ENCODE results near the gene CARS1. TPM values are rescaled to one million over a fixed set of nuclear protein-coding genes. Genes with fewer than 3 reads are reported as not detected.
A peak's percentile ranks its signal among the peaks of the same experiment; 100 is the strongest.

Gene CARS1
- polyA plus RNA-seq, 3 donors: 30.9 to 46.8 (median 35.7) TPM

DNA sequence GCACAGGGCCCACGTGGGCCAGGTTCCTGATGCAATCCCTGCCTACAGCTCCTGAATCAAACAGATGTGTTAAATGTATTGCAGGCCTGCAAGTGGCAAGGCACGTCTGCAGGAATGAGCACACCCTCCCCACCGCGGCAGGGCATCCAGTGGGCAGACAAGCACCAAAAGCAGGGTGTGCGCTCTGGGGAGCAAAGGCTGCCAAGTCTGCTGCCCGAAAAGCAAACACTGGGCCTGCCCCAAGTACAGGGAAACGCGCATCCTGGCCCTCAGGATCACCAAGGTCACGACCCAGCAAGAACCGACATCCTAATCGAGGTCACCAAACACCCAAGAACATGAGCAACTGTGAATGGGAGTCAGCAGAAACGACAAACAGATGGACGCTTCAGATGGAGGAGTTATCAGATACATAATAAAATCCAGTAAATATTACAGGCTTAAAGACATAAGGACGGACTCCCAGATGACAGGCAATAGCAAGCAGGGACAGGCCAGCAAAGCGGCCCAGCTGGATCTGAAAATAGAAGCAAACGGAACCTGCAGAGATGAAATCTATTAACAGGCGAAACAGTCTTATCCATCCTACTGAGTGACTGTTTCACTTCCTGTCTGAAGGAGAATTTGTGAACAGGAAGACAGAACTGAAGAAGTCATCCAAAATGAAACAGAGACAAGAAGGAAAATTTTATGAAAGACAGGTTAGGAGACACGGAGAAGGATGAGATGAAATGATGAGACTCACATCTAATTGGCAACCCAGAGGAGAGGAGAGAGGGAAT lies 26.7 kb downstream of the CARS1 start:
- Histone ChIP-seq H3K9me3 (replicated peaks in 1 of 2; ENCODE audit: control insufficient read depth in 1 of 2, insufficient read depth in 1 of 2, low read length in 2 of 2) (no peaks in the 10 kb centered on the region), H3K4me3 (replicated peaks in 1 of 3; ENCODE audit: low read depth in 2 of 3, low read length in 3 of 3) (peak overlapping the region in 1 of 3 experiments; percentile 27), H3K36me3 (replicated peaks in 1 of 2; ENCODE audit: control insufficient read depth in 1 of 2, insufficient read depth in 2 of 2, low read length in 2 of 2) (peaks cover 48 to 72% of the 10 kb centered on the region in 2 donors), H3K9ac (ENCODE audit: insufficient read depth, low read length, poor library complexity, severe bottlenecking) (no peak overlapping the region), H4K20me1 (ENCODE audit: insufficient read depth, low read length) (peaks cover 15% of the 10 kb centered on the region), H3K79me2 (ENCODE audit: insufficient read depth, low read length) (peaks cover 16% of the 10 kb centered on the region), H2AFZ (ENCODE audit: insufficient read depth, low read depth, low read length, poor library complexity, severe bottlenecking) (no peak overlapping the region), H3K27ac (ENCODE audit: low read depth in 1 of 2, low read length in 2 of 2) (peak overlapping the region; percentile 26 to 66), H3K27me3 (ENCODE audit: control insufficient read depth in 2 of 2, insufficient read depth in 2 of 2, low read length in 2 of 2) (no peaks in the 10 kb centered on the region), H3K4me1 (ENCODE audit: control insufficient read depth in 1 of 2, insufficient read depth in 2 of 2, low read length in 2 of 2) (peaks cover 26 to 29% of the 10 kb centered on the region in 2 donors), H3K4me2 (replicated peaks; ENCODE audit: extremely low read depth, low read length, poor library complexity, severe bottlenecking) (peak overlapping the region; percentile 13)
- Mint-ChIP-seq H3K9me3 (no peaks in the 10 kb centered on the region), H3K36me3 (peaks cover 67 to 76% of the 10 kb centered on the region in 2 donors), H3K4me3 (peak overlapping the region; percentile 49), H3K27ac (peak overlapping the region; percentile 16 to 88 (median 75)), H3K4me1 (peaks cover 36% of the 10 kb centered on the region), H3K27me3 (ENCODE audit: low read depth in 3 of 3) (no peaks in the 10 kb centered on the region)
- DNase-seq: peak in 2 of 3 donors; percentile 47 to 51
- intact Hi-C loops (cut with micrococcal nuclease): loop anchor here in 1 of 2 donors (10.0 kb wide), 1 partner anchor 56 kb away; no protein-coding TSS in a partner anchor
- TF ChIP-seq, protein P1, sequence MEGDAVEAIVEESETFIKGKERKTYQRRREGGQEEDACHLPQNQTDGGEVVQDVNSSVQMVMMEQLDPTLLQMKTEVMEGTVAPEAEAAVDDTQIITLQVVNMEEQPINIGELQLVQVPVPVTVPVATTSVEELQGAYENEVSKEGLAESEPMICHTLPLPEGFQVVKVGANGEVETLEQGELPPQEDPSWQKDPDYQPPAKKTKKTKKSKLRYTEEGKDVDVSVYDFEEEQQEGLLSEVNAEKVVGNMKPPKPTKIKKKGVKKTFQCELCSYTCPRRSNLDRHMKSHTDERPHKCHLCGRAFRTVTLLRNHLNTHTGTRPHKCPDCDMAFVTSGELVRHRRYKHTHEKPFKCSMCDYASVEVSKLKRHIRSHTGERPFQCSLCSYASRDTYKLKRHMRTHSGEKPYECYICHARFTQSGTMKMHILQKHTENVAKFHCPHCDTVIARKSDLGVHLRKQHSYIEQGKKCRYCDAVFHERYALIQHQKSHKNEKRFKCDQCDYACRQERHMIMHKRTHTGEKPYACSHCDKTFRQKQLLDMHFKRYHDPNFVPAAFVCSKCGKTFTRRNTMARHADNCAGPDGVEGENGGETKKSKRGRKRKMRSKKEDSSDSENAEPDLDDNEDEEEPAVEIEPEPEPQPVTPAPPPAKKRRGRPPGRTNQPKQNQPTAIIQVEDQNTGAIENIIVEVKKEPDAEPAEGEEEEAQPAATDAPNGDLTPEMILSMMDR (IDR thresholded peaks at IDR 0.05): no peak
- 63% methylated on average over 5 of the region's 18 CpGs for WGBS (ENCODE audit: insufficient coverage)

GRCh38 chr11:3028813-3029212 lies 28.4 kb downstream of the CARS1 start:
- TF ChIP-seq, protein P1 (IDR thresholded peaks at IDR 0.05): no peak
- intact Hi-C loops (cut with micrococcal nuclease): no loop called here
- H3K36me3 Mint-ChIP-seq: peaks cover 65 to 74% of the 10 kb centered on the region in 2 donors
- Histone ChIP-seq H3K4me3 (replicated peaks in 1 of 3; ENCODE audit: low read depth in 2 of 3, low read length in 3 of 3) (no peak overlapping the region), H3K79me2 (ENCODE audit: insufficient read depth, low read length) (peaks cover 11% of the 10 kb centered on the region), H3K4me1 (ENCODE audit: control insufficient read depth in 1 of 2, insufficient read depth in 2 of 2, low read length in 2 of 2) (peaks cover 27 to 32% of the 10 kb centered on the region in 2 donors), H3K4me2 (replicated peaks; ENCODE audit: extremely low read depth, low read length, poor library complexity, severe bottlenecking) (no peak overlapping the region), H3K9ac (ENCODE audit: insufficient read depth, low read length, poor library complexity, severe bottlenecking) (no peak overlapping the region), H3K27ac (ENCODE audit: low read depth in 1 of 2, low read length in 2 of 2) (no peak overlapping the region), H3K9me3 (replicated peaks in 1 of 2; ENCODE audit: control insufficient read depth in 1 of 2, insufficient read depth in 1 of 2, low read length in 2 of 2) (no peaks in the 10 kb centered on the region), H3K36me3 (replicated peaks in 1 of 2; ENCODE audit: control insufficient read depth in 1 of 2, insufficient read depth in 2 of 2, low read length in 2 of 2) (peaks cover 46 to 71% of the 10 kb centered on the region in 2 donors), H2AFZ (ENCODE audit: insufficient read depth, low read depth, low read length, poor library complexity, severe bottlenecking) (no peak overlapping the region), H4K20me1 (ENCODE audit: insufficient read depth, low read length) (peaks cover 15% of the 10 kb centered on the region), H3K27me3 (ENCODE audit: control insufficient read depth in 2 of 2, insufficient read depth in 2 of 2, low read length in 2 of 2) (no peaks in the 10 kb centered on the region)
- WGBS (ENCODE audit: insufficient coverage): 95% methylated on average over 5 of the region's 9 CpGs
- DNase-seq: no peak
- H3K27ac Mint-ChIP-seq: peak overlapping the region in 2 of 7 donors; percentile 41 to 46
- no peaks in the 10 kb centered on the region for H3K9me3 Mint-ChIP-seq
- H3K27me3 Mint-ChIP-seq (ENCODE audit: low read depth in 3 of 3): no peaks in the 10 kb centered on the region
- peaks cover 36% of the 10 kb centered on the region for H3K4me1 Mint-ChIP-seq
- H3K4me3 Mint-ChIP-seq: no peak overlapping the region

Data from CD14-positive monocyte (primary cell).